NB4 (cell line): ENCODE data around the gene SMCR8.

Source experiments
- DNase-seq: peaks from one replicate; pipeline ENCODE4 v3.0.0; 2010; ENCODE audit warnings: low read depth
- H3K4me3 ChIP-seq: one replicate; pipeline ENCODE4 v1.5.1; 2011; ENCODE audit warnings: mild to moderate bottlenecking, low read depth, low read length, moderate library complexity
- CTCF ChIP-seq: IDR thresholded peaks from one replicate; pipeline ENCODE4 v1.5.1; 2012; ENCODE audit warnings: low read depth, low read length
- MAX ChIP-seq: IDR thresholded peaks from 2 replicates; pipeline ENCODE4 v1.6.1; 2011; ENCODE audit warnings: low read depth, low read length
- MYC ChIP-seq: IDR thresholded peaks from 2 replicates; pipeline ENCODE4 v1.6.1; 2011; ENCODE audit warnings: low read depth, low read length
- POLR2A ChIP-seq: IDR thresholded peaks from 2 replicates; pipeline ENCODE4 v1.6.1; 2011; ENCODE audit warnings: mild to moderate bottlenecking; ENCODE audit not compliant: insufficient read length; ENCODE audit errors: extremely low read depth

The SMCR8 gene

GRCh38 chr17:18326039-18326438 is 10.9 kb downstream of the SMCR8 start:
- no peak overlapping the region for H3K4me3 ChIP-seq
- DNase-seq, result no peak
- no peak for TF ChIP-seq MAX
- TF ChIP-seq POLR2A, result no peak
- TF ChIP-seq CTCF, result no peak
- no peak for TF ChIP-seq MYC

- no peak for DNase-seq
- H3K4me3 ChIP-seq, result no peak overlapping the region
- TF ChIP-seq MAX (no peak), CTCF (no peak), POLR2A (no peak), MYC (no peak)
These were observed 11.5 kb downstream of the SMCR8 start for GRCh38 chr17:18326572-18326971.

GRCh38 chr17:18327093-18327492 is 12.0 kb downstream of the SMCR8 start:
- H3K4me3 ChIP-seq, result no peak overlapping the region
- TF ChIP-seq MYC, result no peak
- TF ChIP-seq MAX, result no peak
- TF ChIP-seq POLR2A, result no peak
- no peak for TF ChIP-seq CTCF
- DNase-seq, result no peak

GRCh38 chr17:18327556-18327955 is 12.5 kb downstream of the SMCR8 start:
- TF ChIP-seq CTCF, result no peak
- no peak for TF ChIP-seq MYC
- TF ChIP-seq MAX, result no peak
- no peak for TF ChIP-seq POLR2A
- no peak overlapping the region for H3K4me3 ChIP-seq
- DNase-seq, result no peak

- no peak for DNase-seq
- H3K4me3 ChIP-seq, result no peak overlapping the region
- TF ChIP-seq CTCF (no peak), MYC (no peak), MAX (no peak), POLR2A (no peak)
These were observed 13.6 kb downstream of the SMCR8 start for GRCh38 chr17:18328643-18329204.
